ENCODE data around the gene HLA-DOA. TPM values are rescaled to one million over a fixed set of nuclear protein-coding genes. Genes with fewer than 3 reads are reported as not detected.

Gene HLA-DOA
- total and polyA plus RNA-seq, 9 donors, result 1.1 to 25.3 (median 6.4) TPM

DNA sequence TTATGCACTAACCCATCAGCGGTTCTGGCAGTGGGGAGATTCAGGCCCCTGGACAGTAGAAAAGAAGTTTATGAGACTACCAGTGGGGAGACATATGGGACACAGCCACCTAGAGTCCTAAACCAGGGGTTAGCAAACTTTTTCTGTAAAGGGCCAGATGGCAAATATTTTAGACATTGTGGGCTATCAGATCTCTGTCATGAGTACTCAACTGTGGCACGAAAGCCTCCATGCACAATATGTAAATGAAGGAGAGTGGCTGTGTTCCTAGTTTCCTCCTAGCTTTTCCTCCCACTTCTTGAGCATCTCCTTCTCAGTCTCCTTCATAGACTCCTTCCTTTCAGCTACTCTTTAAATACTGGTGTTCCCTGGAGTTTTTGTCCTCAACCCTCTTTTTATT is 53.2 kb downstream of the HLA-DOA start:
- no peaks in the 10 kb centered on the region for H3K27me3 ChIP-seq
- H3K4me3 ChIP-seq, result no peak overlapping the region
- TF ChIP-seq EP300 (IDR thresholded peaks at IDR 0.05) (no peak), POLR2A (IDR thresholded peaks at IDR 0.05) (no peak)
- TF ChIP-seq, protein P1, sequence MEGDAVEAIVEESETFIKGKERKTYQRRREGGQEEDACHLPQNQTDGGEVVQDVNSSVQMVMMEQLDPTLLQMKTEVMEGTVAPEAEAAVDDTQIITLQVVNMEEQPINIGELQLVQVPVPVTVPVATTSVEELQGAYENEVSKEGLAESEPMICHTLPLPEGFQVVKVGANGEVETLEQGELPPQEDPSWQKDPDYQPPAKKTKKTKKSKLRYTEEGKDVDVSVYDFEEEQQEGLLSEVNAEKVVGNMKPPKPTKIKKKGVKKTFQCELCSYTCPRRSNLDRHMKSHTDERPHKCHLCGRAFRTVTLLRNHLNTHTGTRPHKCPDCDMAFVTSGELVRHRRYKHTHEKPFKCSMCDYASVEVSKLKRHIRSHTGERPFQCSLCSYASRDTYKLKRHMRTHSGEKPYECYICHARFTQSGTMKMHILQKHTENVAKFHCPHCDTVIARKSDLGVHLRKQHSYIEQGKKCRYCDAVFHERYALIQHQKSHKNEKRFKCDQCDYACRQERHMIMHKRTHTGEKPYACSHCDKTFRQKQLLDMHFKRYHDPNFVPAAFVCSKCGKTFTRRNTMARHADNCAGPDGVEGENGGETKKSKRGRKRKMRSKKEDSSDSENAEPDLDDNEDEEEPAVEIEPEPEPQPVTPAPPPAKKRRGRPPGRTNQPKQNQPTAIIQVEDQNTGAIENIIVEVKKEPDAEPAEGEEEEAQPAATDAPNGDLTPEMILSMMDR (IDR thresholded peaks at IDR 0.05), result no peak
- intact Hi-C loops (cut with DNase I), result no loop called here
- H3K9me3 ChIP-seq, result no peaks in the 10 kb centered on the region
- H3K4me1 ChIP-seq (ENCODE audit: insufficient read depth), result peaks cover 2% of the 10 kb centered on the region
- 85 to 90% (median 89%) methylated on average over 2 of the region's 2 CpGs for WGBS, 3 donors
- no peak for DNase-seq
- no peaks in the 10 kb centered on the region for H3K36me3 ChIP-seq
- no peak overlapping the region for H3K27ac ChIP-seq

DNA sequence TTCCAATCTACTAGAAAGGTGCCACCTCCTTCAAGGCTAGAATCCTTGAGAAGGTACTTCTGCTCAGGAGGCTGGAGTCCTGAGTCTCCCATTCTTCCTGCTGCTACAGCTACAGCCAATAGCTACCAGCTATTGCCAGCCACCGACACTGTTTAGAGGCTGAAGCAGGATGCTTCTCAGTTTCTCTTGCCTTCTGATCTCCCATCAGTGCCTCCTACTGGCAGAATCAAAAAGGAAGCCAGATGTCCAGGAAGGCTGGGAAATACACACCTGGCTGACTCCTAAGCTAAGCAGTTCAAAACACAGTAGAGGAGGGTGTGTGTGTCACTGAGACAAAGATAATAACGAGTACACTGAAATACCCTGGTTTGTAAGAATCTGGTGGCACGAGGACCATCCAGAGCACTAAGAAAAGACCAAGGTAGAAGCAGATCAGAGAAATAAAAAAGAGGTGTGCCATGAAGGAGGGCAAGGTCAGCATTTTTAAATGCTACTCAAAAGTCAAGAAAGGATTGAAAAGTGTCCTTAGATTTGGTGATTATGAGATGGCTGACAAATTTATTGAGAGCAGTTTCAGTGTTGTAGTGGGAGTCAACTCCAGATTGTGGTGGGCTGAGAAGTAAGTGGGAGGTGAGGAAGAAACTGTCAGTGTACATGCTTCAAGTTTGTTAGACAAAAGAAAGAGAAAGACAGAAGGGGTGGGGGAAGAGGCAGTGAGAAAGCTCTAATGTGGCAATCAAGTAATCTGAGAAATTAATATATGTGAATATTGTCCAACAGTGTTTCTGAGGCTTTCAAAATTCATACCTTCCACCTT is 54.2 kb downstream of the HLA-DOA start:
- 24 to 56% (median 31%) methylated on average over 3 of the region's 3 CpGs for WGBS, 3 donors
- H3K4me3 ChIP-seq, result no peak overlapping the region
- no peaks in the 10 kb centered on the region for H3K27me3 ChIP-seq
- no peaks in the 10 kb centered on the region for H3K9me3 ChIP-seq
- no peak for DNase-seq
- TF ChIP-seq, protein P1 (IDR thresholded peaks at IDR 0.05), result no peak
- H3K4me1 ChIP-seq (ENCODE audit: insufficient read depth), result peaks cover 2% of the 10 kb centered on the region
- H3K27ac ChIP-seq, result no peak overlapping the region
- H3K36me3 ChIP-seq, result no peaks in the 10 kb centered on the region
- intact Hi-C loops (cut with DNase I), result no loop called here

DNA sequence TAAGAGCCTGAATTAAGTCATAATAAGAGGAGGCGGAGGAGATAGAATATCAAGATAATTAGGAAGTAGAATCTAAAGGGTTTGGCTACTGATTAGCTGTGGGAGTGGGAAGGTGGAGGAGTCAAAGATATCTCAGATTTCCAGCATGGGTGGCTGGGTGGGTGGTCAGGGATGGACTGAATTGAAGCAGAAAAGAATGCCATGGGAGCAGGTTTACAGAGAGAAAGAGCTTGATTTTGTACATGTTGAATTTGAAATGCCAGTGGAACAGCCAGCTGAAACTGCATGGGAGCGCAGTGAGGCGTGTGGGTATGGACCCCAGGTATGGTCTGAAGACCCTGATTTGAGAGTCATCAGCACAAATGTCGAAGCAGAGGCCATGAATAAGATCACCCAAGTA is 55.1 kb downstream of the HLA-DOA start:
- no peak for DNase-seq
- intact Hi-C loops (cut with DNase I), result no loop called here
- no peaks in the 10 kb centered on the region for H3K36me3 ChIP-seq

More for the DNA sequence above, 55.1 kb downstream of the HLA-DOA start:
- TF ChIP-seq, protein P1 (IDR thresholded peaks at IDR 0.05), result no peak
- TF ChIP-seq EP300 (IDR thresholded peaks at IDR 0.05), result no peak
- TF ChIP-seq POLR2A (IDR thresholded peaks at IDR 0.05), result no peak
- Histone ChIP-seq H3K9me3 (no peaks in the 10 kb centered on the region), H3K27me3 (no peaks in the 10 kb centered on the region), H3K4me1 (ENCODE audit: insufficient read depth) (peaks cover 2% of the 10 kb centered on the region), H3K27ac (no peak overlapping the region), H3K4me3 (no peak overlapping the region)
- 89 to 93% (median 92%) methylated on average over 4 of the region's 4 CpGs for WGBS, 3 donors

Other genes with a start within 250 kb of the HLA-DOA start
- gene HLA-DQB2, start 246.1 kb downstream of the HLA-DOA start, total RNA-seq, result 1 to 10 TPM in 2 of 7 donors, under 1 TPM in 3, not detected in 2; 0.33 to 3.7 (median 0.66) TPM
- gene HLA-DQB2, start 246.1 kb downstream of the HLA-DOA start, polyA plus RNA-seq, result 1 to 10 TPM in 1 of 2 donors, not detected in 1; 3.1 TPM
- gene HLA-DOB, start 192.6 kb downstream of the HLA-DOA start, total RNA-seq, result 1 to 10 TPM in 2 of 7 donors, under 1 TPM in 4, not detected in 1; 0.28 to 4.6 (median 0.73) TPM
- 1 to 10 TPM in 1 of 2 donors, under 1 TPM in 1; 0.24 to 1.6 TPM for gene HLA-DOB, start 192.6 kb downstream of the HLA-DOA start, polyA plus RNA-seq
- gene TAP2, start 170.9 kb downstream of the HLA-DOA start, total RNA-seq, result 10 to 100 TPM in 6 of 7 donors, 1 to 10 TPM in 1; 8.9 to 23.8 (median 18.6) TPM
- 10 to 100 TPM; 13.9 to 16.5 TPM for gene TAP2, start 170.9 kb downstream of the HLA-DOA start, polyA plus RNA-seq
- gene PSMB8, start 165.5 kb downstream of the HLA-DOA start, total RNA-seq, result 10 to 100 TPM; 28.9 to 44.8 (median 36.0) TPM
- 100 to 1,000 TPM in 1 of 2 donors, 10 to 100 TPM in 1; 62.2 to 103 TPM for gene PSMB8, start 165.5 kb downstream of the HLA-DOA start, polyA plus RNA-seq
- gene TAP1, start 155.9 kb downstream of the HLA-DOA start, total RNA-seq, result 10 to 100 TPM; 17.7 to 30.7 (median 23.3) TPM
- 10 to 100 TPM; 22.7 to 48.4 TPM for gene TAP1, start 155.9 kb downstream of the HLA-DOA start, polyA plus RNA-seq
- 10 to 100 TPM in 6 of 7 donors, 1 to 10 TPM in 1; 9.5 to 28.3 (median 20.4) TPM for gene PSMB9, start 155.4 kb downstream of the HLA-DOA start, total RNA-seq
- 10 to 100 TPM; 23.6 to 30.7 TPM for gene PSMB9, start 155.4 kb downstream of the HLA-DOA start, polyA plus RNA-seq
- 10 to 100 TPM in 6 of 7 donors, 1 to 10 TPM in 1; 4.3 to 39.1 (median 12.0) TPM for gene HLA-DMB, start 68.6 kb downstream of the HLA-DOA start, total RNA-seq
- 10 to 100 TPM; 11.0 to 70.0 TPM for gene HLA-DMB, start 68.6 kb downstream of the HLA-DOA start, polyA plus RNA-seq
- gene HLA-DMA, start 56.5 kb downstream of the HLA-DOA start, total RNA-seq, result 10 to 100 TPM in 6 of 7 donors, 1 to 10 TPM in 1; 5.7 to 50.4 (median 18.5) TPM
- gene HLA-DMA, start 56.5 kb downstream of the HLA-DOA start, polyA plus RNA-seq, result 100 to 1,000 TPM in 1 of 2 donors, 10 to 100 TPM in 1; 19.2 to 162 TPM
- 100 to 1,000 TPM; 106 to 196 (median 163) TPM for gene BRD2, start 41.0 kb downstream of the HLA-DOA start, total RNA-seq
- 100 to 1,000 TPM; 128 to 301 TPM for gene BRD2, start 41.0 kb downstream of the HLA-DOA start, polyA plus RNA-seq
- gene HLA-DPA1, start 64.1 kb upstream of the HLA-DOA start, total RNA-seq, result 10 to 100 TPM; 11.8 to 62.0 (median 46.8) TPM
- 100 to 1,000 TPM in 1 of 2 donors, 10 to 100 TPM in 1; 26.7 to 304 TPM for gene HLA-DPA1, start 64.1 kb upstream of the HLA-DOA start, polyA plus RNA-seq
- gene HLA-DPB1, start 66.4 kb upstream of the HLA-DOA start, total RNA-seq, result 10 to 100 TPM; 19.4 to 85.8 (median 44.7) TPM
- 100 to 1,000 TPM in 1 of 2 donors, 10 to 100 TPM in 1; 39.5 to 120 TPM for gene HLA-DPB1, start 66.4 kb upstream of the HLA-DOA start, polyA plus RNA-seq
- 1 to 10 TPM in 2 of 7 donors, under 1 TPM in 5; 0.53 to 1.2 (median 0.92) TPM for gene COL11A2, start 182.9 kb upstream of the HLA-DOA start, total RNA-seq
- gene COL11A2, start 182.9 kb upstream of the HLA-DOA start, polyA plus RNA-seq, result under 1 TPM; 0.52 to 0.96 TPM
- gene RXRB, start 191.1 kb upstream of the HLA-DOA start, total RNA-seq, result 10 to 100 TPM; 19.8 to 54.0 (median 48.5) TPM
- gene RXRB, start 191.1 kb upstream of the HLA-DOA start, polyA plus RNA-seq, result 10 to 100 TPM; 40.9 to 42.1 TPM
- gene SLC39A7, start 191.3 kb upstream of the HLA-DOA start, total RNA-seq, result 10 to 100 TPM; 27.4 to 73.7 (median 61.2) TPM
- 10 to 100 TPM; 54.0 to 80.0 TPM for gene SLC39A7, start 191.3 kb upstream of the HLA-DOA start, polyA plus RNA-seq
- 10 to 100 TPM in 2 of 7 donors, 1 to 10 TPM in 5; 4.0 to 18.4 (median 7.7) TPM for gene HSD17B8, start 195.1 kb upstream of the HLA-DOA start, total RNA-seq
- gene HSD17B8, start 195.1 kb upstream of the HLA-DOA start, polyA plus RNA-seq, result 10 to 100 TPM in 1 of 2 donors, 1 to 10 TPM in 1; 9.4 to 10.3 TPM
- 10 to 100 TPM; 20.7 to 70.6 (median 52.3) TPM for gene RING1, start 198.9 kb upstream of the HLA-DOA start, total RNA-seq
- 10 to 100 TPM; 37.3 to 51.7 TPM for gene RING1, start 198.9 kb upstream of the HLA-DOA start, polyA plus RNA-seq

Measured in ovary (tissue), 9 donors.